Caco-2 (cell line): ENCODE data around the gene CDC37L1. TPM values are rescaled to one million over a fixed set of nuclear protein-coding genes. Genes with fewer than 3 reads are reported as not detected.

Source experiments
- BruUV-seq: library from RNA; stranded (reverse); fragments of 400-500 nt; replicated peaks from 2 replicates; lab custom pipeline; 2021; lab: Mats Ljungman, UMichigan
- CTCF ChIA-PET: fragments of 300-600 bp; sonication (Branson Sonifier 250); formaldehyde crosslinking; loops from one replicate; lab custom pipeline; 2022; ENCODE audit warnings: antibody characterized with exemption; lab: Charles Lee
- POLR2A ChIA-PET: fragments of 300-600 bp; sonication (Branson Sonifier 250); formaldehyde crosslinking; loops from one replicate; lab custom pipeline; 2022; ENCODE audit warnings: antibody characterized with exemption; lab: Charles Lee
- DNase-seq, 2 experiments: peaks; one replicate each; pipeline versions ENCODE4 v3.0.0 to v3.0.0-alpha.2; 2020 to 2022
- H3K27me3 ChIP-seq: replicated peaks from 2 replicates; pipeline ENCODE4 v1.6.0; 2011; ENCODE audit warnings: low read length; ENCODE audit not compliant: control insufficient read depth, insufficient read depth
- H3K36me3 ChIP-seq: 2 replicates; pipeline ENCODE4 v1.5.1; 2011; ENCODE audit warnings: low read length; ENCODE audit not compliant: control insufficient read depth, insufficient read depth
- H3K4me1 ChIP-seq: fragments of 250-450 bp; sonication (Bioruptor Pico); 2 replicates; pipeline ENCODE4 v1.5.1; 2020; ENCODE audit warnings: mild to moderate bottlenecking
- H3K4me3 ChIP-seq: 2 replicates; pipeline ENCODE4 v1.5.1; 2011; ENCODE audit warnings: low read depth, mild to moderate bottlenecking, control low read depth, low read length
- H3K9me3 ChIP-seq: fragments of 250-450 bp; sonication (Bioruptor Pico); 2 replicates; pipeline ENCODE4 v1.5.1; 2020; ENCODE audit warnings: mild to moderate bottlenecking, moderate library complexity
- H3K27ac Mint-ChIP-seq: one replicate; pipeline ENCODE4 v1.8.0; 2022; ENCODE audit warnings: mixed read lengths; ENCODE audit not compliant: unreplicated experiment
- H3K27me3 Mint-ChIP-seq: one replicate; pipeline ENCODE4 v1.8.0; 2022; ENCODE audit warnings: mixed read lengths; ENCODE audit not compliant: insufficient read depth, unreplicated experiment
- H3K36me3 Mint-ChIP-seq: one replicate; pipeline ENCODE4 v1.8.0; 2022; ENCODE audit warnings: mild to moderate bottlenecking, mixed read lengths; ENCODE audit not compliant: insufficient read depth, unreplicated experiment
- H3K4me1 Mint-ChIP-seq: one replicate; pipeline ENCODE4 v1.8.0; 2022; ENCODE audit warnings: low read depth, mixed read lengths; ENCODE audit not compliant: unreplicated experiment
- H3K4me3 Mint-ChIP-seq: one replicate; pipeline ENCODE4 v1.8.0; 2022; ENCODE audit warnings: mild to moderate bottlenecking, moderate library complexity, mixed read lengths; ENCODE audit not compliant: unreplicated experiment
- H3K9me3 Mint-ChIP-seq: one replicate; pipeline ENCODE4 v1.8.0; 2022; ENCODE audit warnings: mixed read lengths; ENCODE audit not compliant: unreplicated experiment
- CTCF ChIP-seq, 2 experiments: fragments of 200-600 bp in 1 of 2; IDR thresholded peaks; 1 replicate in 1 of 2; 2 replicates in 1 of 2; pipeline versions ENCODE4 v1.5.1 to v1.8.0; 2011 to 2022; ENCODE audit warnings: antibody characterized with exemption in 1 of 2, control low read depth in 1 of 2, inconsistent platforms in 1 of 2, low read depth in 1 of 2, low read length in 1 of 2, mild to moderate bottlenecking in 1 of 2, moderate library complexity in 1 of 2; ENCODE audit not compliant: insufficient read depth in 1 of 2, severe bottlenecking in 1 of 2, unreplicated experiment in 1 of 2
- intact Hi-C: fragments of 100-400 bp; cut with micrococcal nuclease; formaldehyde crosslinking; loops from one replicate; pipeline ENCODE4 v1.10.0; 2022; ENCODE audit not compliant: unreplicated experiment
- total RNA-seq: library from RNA; stranded (reverse); gene quantifications from 2 replicates; pipeline ENCODE4 v1.2.3, GENCODE V29; 2022

CDC37L1 gene
- total RNA-seq, 1 experiment from 2014 or later, result 9.3 TPM

GRCh38 chr9:4686112-4686511, 6.7 kb downstream of the CDC37L1 start:
- 0 out of 2 replicates have a peak, but pooled peaks cover 1% of the 10 kb centered on the region for H3K36me3 ChIP-seq
- no peaks in the 10 kb centered on the region for H3K9me3 Mint-ChIP-seq
- no peaks in the 10 kb centered on the region for H3K27me3 Mint-ChIP-seq
- H3K27me3 ChIP-seq, result no peaks in the 10 kb centered on the region
- H3K4me1 ChIP-seq, result no peaks in the 10 kb centered on the region
- H3K36me3 Mint-ChIP-seq, result no peaks in the 10 kb centered on the region
- no peak overlapping the region for H3K4me3 ChIP-seq
- no peak for TF ChIP-seq CTCF (IDR thresholded peaks at IDR 0.05; ENCODE audit: insufficient read depth in 1 of 2, low read depth in 1 of 2, low read length in 1 of 2, severe bottlenecking in 1 of 2, unreplicated experiment in 1 of 2)
- BruUV-seq, result no TSS peak
- no peak overlapping the region for H3K4me3 Mint-ChIP-seq
- ChIA-PET POLR2A (no interaction called here), CTCF (no interaction called here)
- no peak overlapping the region for H3K27ac Mint-ChIP-seq
- intact Hi-C loops, result no loop called here
- no peaks in the 10 kb centered on the region for H3K9me3 ChIP-seq
- no peak for DNase-seq
- H3K4me1 Mint-ChIP-seq, result no peaks in the 10 kb centered on the region

- no peaks in the 10 kb centered on the region for H3K4me1 Mint-ChIP-seq
- Histone ChIP-seq H3K4me3 (no peak overlapping the region), H3K9me3 (no peaks in the 10 kb centered on the region), H3K4me1 (no peaks in the 10 kb centered on the region), H3K36me3 (0 out of 2 replicates have a peak, but pooled peaks cover 1% of the 10 kb centered on the region), H3K27me3 (no peaks in the 10 kb centered on the region)
- DNase-seq, result no peak
- H3K27me3 Mint-ChIP-seq, result no peaks in the 10 kb centered on the region
- ChIA-PET CTCF (no interaction called here), POLR2A (no interaction called here)
- no peak overlapping the region for H3K27ac Mint-ChIP-seq
- no peaks in the 10 kb centered on the region for H3K9me3 Mint-ChIP-seq
- no TSS peak for BruUV-seq
- no peak for TF ChIP-seq CTCF (IDR thresholded peaks at IDR 0.05; ENCODE audit: insufficient read depth in 1 of 2, low read depth in 1 of 2, low read length in 1 of 2, severe bottlenecking in 1 of 2, unreplicated experiment in 1 of 2)
- intact Hi-C loops, result no loop called here
- no peaks in the 10 kb centered on the region for H3K36me3 Mint-ChIP-seq
- no peak overlapping the region for H3K4me3 Mint-ChIP-seq
Measured at GRCh38 chr9:4686584-4686983, 7.2 kb downstream of the CDC37L1 start.

GRCh38 chr9:4689021-4689420, 9.7 kb downstream of the CDC37L1 start:
- Mint-ChIP-seq H3K4me1 (no peaks in the 10 kb centered on the region), H3K27ac (no peak overlapping the region), H3K27me3 (no peaks in the 10 kb centered on the region), H3K4me3 (no peak overlapping the region), H3K36me3 (no peaks in the 10 kb centered on the region), H3K9me3 (no peaks in the 10 kb centered on the region)
- Histone ChIP-seq H3K4me3 (no peak overlapping the region), H3K9me3 (no peaks in the 10 kb centered on the region), H3K4me1 (no peaks in the 10 kb centered on the region), H3K36me3 (0 out of 2 replicates have a peak, but pooled peaks cover 1% of the 10 kb centered on the region), H3K27me3 (no peaks in the 10 kb centered on the region)
- TF ChIP-seq CTCF (IDR thresholded peaks at IDR 0.05; ENCODE audit: insufficient read depth in 1 of 2, low read depth in 1 of 2, low read length in 1 of 2, severe bottlenecking in 1 of 2, unreplicated experiment in 1 of 2), result no peak
- ChIA-PET POLR2A (no interaction called here), CTCF (no interaction called here)
- DNase-seq, result no peak
- intact Hi-C loops, result no loop called here
- BruUV-seq, result no TSS peak
